Measurements from ENCODE around the gene FRAS1.

The FRAS1 gene

GRCh38 chr4:78571804-78572203 lies 514.7 kb downstream of the FRAS1 start:
- H3K4me3 ChIP-seq (ENCODE audit: low read length) = no peak overlapping the region
- no peaks in the 10 kb centered on the region for H3K36me3 ChIP-seq (ENCODE audit: control insufficient read depth, insufficient read depth, low read length)
- H3K4me1 ChIP-seq (ENCODE audit: control insufficient read depth, insufficient read depth, low read length) = no peaks in the 10 kb centered on the region
- no peaks in the 10 kb centered on the region for H3K27me3 ChIP-seq (ENCODE audit: control insufficient read depth, insufficient read depth, low read length)
- H3K27ac ChIP-seq (ENCODE audit: low read length) = no peak overlapping the region
- no peak for DNase-seq (ENCODE audit: low read depth, low spot score)
- no CpG with 5 or more reads among the region's 1 CpG for WGBS (ENCODE audit: insufficient coverage, insufficient read length)
- no peaks in the 10 kb centered on the region for H3K9me3 ChIP-seq (ENCODE audit: control insufficient read depth, insufficient read depth, low read length)

- no peak for DNase-seq (ENCODE audit: low read depth, low spot score)
- H3K4me1 ChIP-seq (ENCODE audit: control insufficient read depth, insufficient read depth, low read length) = no peaks in the 10 kb centered on the region
- H3K27me3 ChIP-seq (ENCODE audit: control insufficient read depth, insufficient read depth, low read length) = no peaks in the 10 kb centered on the region
- no peaks in the 10 kb centered on the region for H3K9me3 ChIP-seq (ENCODE audit: control insufficient read depth, insufficient read depth, low read length)
- H3K27ac ChIP-seq (ENCODE audit: low read length) = no peak overlapping the region
- H3K36me3 ChIP-seq (ENCODE audit: control insufficient read depth, insufficient read depth, low read length) = no peaks in the 10 kb centered on the region
- WGBS (ENCODE audit: insufficient coverage, insufficient read length) = no CpG with 5 or more reads among the region's 3 CpGs
- H3K4me3 ChIP-seq (ENCODE audit: low read length) = no peak overlapping the region
These were observed 521.7 kb downstream of the FRAS1 start for GRCh38 chr4:78578674-78579425.

- DNase-seq (ENCODE audit: low read depth, low spot score) = no peak
- H3K36me3 ChIP-seq (ENCODE audit: control insufficient read depth, insufficient read depth, low read length) = no peaks in the 10 kb centered on the region; the same call in 1 of the 2 replicates
- no peak overlapping the region for H3K4me3 ChIP-seq (ENCODE audit: low read length)
- H3K27me3 ChIP-seq (ENCODE audit: control insufficient read depth, insufficient read depth, low read length) = no peaks in the 10 kb centered on the region
- H3K27ac ChIP-seq (ENCODE audit: low read length) = no peak overlapping the region
- WGBS (ENCODE audit: insufficient coverage, insufficient read length) = no CpG with 5 or more reads among the region's 3 CpGs
- no peaks in the 10 kb centered on the region for H3K4me1 ChIP-seq (ENCODE audit: control insufficient read depth, insufficient read depth, low read length)
- H3K9me3 ChIP-seq (ENCODE audit: control insufficient read depth, insufficient read depth, low read length) = no peaks in the 10 kb centered on the region
These were observed 524.5 kb downstream of the FRAS1 start for GRCh38 chr4:78581618-78582017.

GRCh38 chr4:78584863-78585547 lies 527.9 kb downstream of the FRAS1 start:
- no peak for DNase-seq (ENCODE audit: low read depth, low spot score)
- no CpG with 5 or more reads among the region's 4 CpGs for WGBS (ENCODE audit: insufficient coverage, insufficient read length)
- Histone ChIP-seq H3K36me3 (ENCODE audit: control insufficient read depth, insufficient read depth, low read length) (no peaks in the 10 kb centered on the region; the same call in 1 of the 2 replicates), H3K4me3 (ENCODE audit: low read length) (no peak overlapping the region), H3K9me3 (ENCODE audit: control insufficient read depth, insufficient read depth, low read length) (no peaks in the 10 kb centered on the region), H3K27ac (ENCODE audit: low read length) (no peak overlapping the region), H3K4me1 (ENCODE audit: control insufficient read depth, insufficient read depth, low read length) (no peaks in the 10 kb centered on the region), H3K27me3 (ENCODE audit: control insufficient read depth, insufficient read depth, low read length) (no peaks in the 10 kb centered on the region)

- no peak for DNase-seq (ENCODE audit: low read depth, low spot score)
These were observed 528.5 kb downstream of the FRAS1 start for GRCh38 chr4:78585633-78586032.

GRCh38 chr4:78588894-78589545 lies 531.9 kb downstream of the FRAS1 start:
- no peak for DNase-seq (ENCODE audit: low read depth, low spot score)
- H3K4me1 ChIP-seq (ENCODE audit: control insufficient read depth, insufficient read depth, low read length) = no peaks in the 10 kb centered on the region
- no peaks in the 10 kb centered on the region for H3K9me3 ChIP-seq (ENCODE audit: control insufficient read depth, insufficient read depth, low read length)
- no peak overlapping the region for H3K4me3 ChIP-seq (ENCODE audit: low read length)
- WGBS (ENCODE audit: insufficient coverage, insufficient read length) = no CpG with 5 or more reads among the region's 4 CpGs
- no peaks in the 10 kb centered on the region for H3K27me3 ChIP-seq (ENCODE audit: control insufficient read depth, insufficient read depth, low read length)
- no peak overlapping the region for H3K27ac ChIP-seq (ENCODE audit: low read length)
- no peaks in the 10 kb centered on the region; the same call in 1 of the 2 replicates for H3K36me3 ChIP-seq (ENCODE audit: control insufficient read depth, insufficient read depth, low read length)

More at GRCh38 chr4:78585633-78586032, 528.5 kb downstream of the FRAS1 start:
- Histone ChIP-seq H3K27me3 (ENCODE audit: control insufficient read depth, insufficient read depth, low read length) (no peaks in the 10 kb centered on the region), H3K36me3 (ENCODE audit: control insufficient read depth, insufficient read depth, low read length) (no peaks in the 10 kb centered on the region; the same call in 1 of the 2 replicates), H3K4me3 (ENCODE audit: low read length) (no peak overlapping the region), H3K9me3 (ENCODE audit: control insufficient read depth, insufficient read depth, low read length) (no peaks in the 10 kb centered on the region), H3K27ac (ENCODE audit: low read length) (no peak overlapping the region), H3K4me1 (ENCODE audit: control insufficient read depth, insufficient read depth, low read length) (no peaks in the 10 kb centered on the region)
- no CpG with 5 or more reads among the region's 1 CpG for WGBS (ENCODE audit: insufficient coverage, insufficient read length)

GRCh38 chr4:78591404-78591803 lies 534.3 kb downstream of the FRAS1 start:
- Histone ChIP-seq H3K27me3 (ENCODE audit: control insufficient read depth, insufficient read depth, low read length) (no peaks in the 10 kb centered on the region), H3K9me3 (ENCODE audit: control insufficient read depth, insufficient read depth, low read length) (no peaks in the 10 kb centered on the region), H3K4me3 (ENCODE audit: low read length) (no peak overlapping the region), H3K36me3 (ENCODE audit: control insufficient read depth, insufficient read depth, low read length) (no peaks in the 10 kb centered on the region), H3K27ac (ENCODE audit: low read length) (no peak overlapping the region), H3K4me1 (ENCODE audit: control insufficient read depth, insufficient read depth, low read length) (no peaks in the 10 kb centered on the region)
- WGBS (ENCODE audit: insufficient coverage, insufficient read length) = no CpG with 5 or more reads among the region's 2 CpGs
- DNase-seq (ENCODE audit: low read depth, low spot score) = no peak

GRCh38 chr4:78592088-78592783 lies 535.1 kb downstream of the FRAS1 start:
- Histone ChIP-seq H3K4me1 (ENCODE audit: control insufficient read depth, insufficient read depth, low read length) (no peaks in the 10 kb centered on the region), H3K9me3 (ENCODE audit: control insufficient read depth, insufficient read depth, low read length) (no peaks in the 10 kb centered on the region), H3K36me3 (ENCODE audit: control insufficient read depth, insufficient read depth, low read length) (no peaks in the 10 kb centered on the region), H3K27ac (ENCODE audit: low read length) (no peak overlapping the region), H3K4me3 (ENCODE audit: low read length) (no peak overlapping the region), H3K27me3 (ENCODE audit: control insufficient read depth, insufficient read depth, low read length) (no peaks in the 10 kb centered on the region)
- no CpG with 5 or more reads among the region's 3 CpGs for WGBS (ENCODE audit: insufficient coverage, insufficient read length)
- peak; percentile 13 for DNase-seq (ENCODE audit: low read depth, low spot score)
